CD14-positive monocyte (primary cell): Measurements from ENCODE around the gene DSCAML1. TPM values are rescaled to one million over a fixed set of nuclear protein-coding genes. Genes with fewer than 3 reads are reported as not detected.

ENCODE experiments used
- DNase-seq, 3 donors: peaks; one replicate each; pipeline ENCODE4 v3.0.0-alpha.2; 2011 to 2022
- H2AFZ ChIP-seq: 2 replicates; pipeline ENCODE4 v1.6.0; 2012; ENCODE audit warnings: mild to moderate bottlenecking, low read depth, low read length, inconsistent platforms; ENCODE audit not compliant: insufficient read depth, poor library complexity, severe bottlenecking
- H3K27ac ChIP-seq, 2 donors: 1 replicate in 1 of 2; 2 replicates in 1 of 2; pipeline ENCODE4 v1.5.1; 2012 to 2013; ENCODE audit warnings: low read length in 2 of 2, control low read depth in 1 of 2, inconsistent platforms in 1 of 2, low read depth in 1 of 2, mild to moderate bottlenecking in 1 of 2
- H3K27me3 ChIP-seq, 2 donors: one replicate each; pipeline versions ENCODE4 v1.6.0 to v1.6.1; 2011 to 2013; ENCODE audit warnings: low read length in 2 of 2; ENCODE audit not compliant: control insufficient read depth in 2 of 2, insufficient read depth in 2 of 2
- H3K36me3 ChIP-seq, 2 donors: replicated peaks in 1 of 2; 1 replicate in 1 of 2; 2 replicates in 1 of 2; pipeline versions ENCODE4 v1.5.1 to v1.6.1; 2012 to 2013; ENCODE audit warnings: low read length in 2 of 2, control low read depth in 1 of 2, inconsistent platforms in 1 of 2, mild to moderate bottlenecking in 1 of 2; ENCODE audit not compliant: insufficient read depth in 2 of 2, control insufficient read depth in 1 of 2
- H3K4me1 ChIP-seq, 2 donors: 1 replicate in 1 of 2; 2 replicates in 1 of 2; pipeline versions ENCODE4 v1.5.1 to v1.6.1; 2012 to 2013; ENCODE audit warnings: low read length in 2 of 2, control low read depth in 1 of 2, inconsistent platforms in 1 of 2, mild to moderate bottlenecking in 1 of 2, moderate library complexity in 1 of 2; ENCODE audit not compliant: insufficient read depth in 2 of 2, control insufficient read depth in 1 of 2
- H3K4me2 ChIP-seq: replicated peaks from 2 replicates; pipeline ENCODE3; 2012; ENCODE audit warnings: low read length, moderate library complexity, mild to moderate bottlenecking; ENCODE audit not compliant: poor library complexity, severe bottlenecking; ENCODE audit errors: extremely low read depth
- H3K4me3 ChIP-seq, 3 experiments: fragments of 200-600 bp in 1 of 3; sonication (generic) in 1 of 3; replicated peaks in 1 of 3; 1 replicate in 2 of 3; 2 replicates in 1 of 3; pipeline ENCODE4 v1.5.1; 2011 to 2013; ENCODE audit warnings: low read length in 3 of 3, mild to moderate bottlenecking in 3 of 3, control low read depth in 2 of 3, low read depth in 2 of 3, inconsistent platforms in 1 of 3, moderate library complexity in 1 of 3
- H3K79me2 ChIP-seq: 2 replicates; pipeline ENCODE4 v1.6.0; 2012; ENCODE audit warnings: mild to moderate bottlenecking, control low read depth, inconsistent platforms, low read length, moderate library complexity; ENCODE audit not compliant: insufficient read depth
- H3K9ac ChIP-seq: 2 replicates; pipeline ENCODE4 v1.6.0; 2017; ENCODE audit warnings: low read length, mild to moderate bottlenecking; ENCODE audit not compliant: insufficient read depth, poor library complexity, severe bottlenecking
- H3K9me3 ChIP-seq, 2 donors: replicated peaks in 1 of 2; 1 replicate in 1 of 2; 2 replicates in 1 of 2; pipeline versions ENCODE4 v1.5.1 to v1.6.1; 2012 to 2013; ENCODE audit warnings: low read length in 2 of 2, control low read depth in 1 of 2; ENCODE audit not compliant: control insufficient read depth in 1 of 2, insufficient read depth in 1 of 2
- H4K20me1 ChIP-seq: 2 replicates; pipeline ENCODE4 v1.6.0; 2012; ENCODE audit warnings: mild to moderate bottlenecking, low read length, control low read depth, moderate library complexity; ENCODE audit not compliant: insufficient read depth
- H3K27ac Mint-ChIP-seq, 7 donors: one replicate each; pipeline ENCODE4 v1.8.0; 2020; ENCODE audit warnings: mild to moderate bottlenecking in 7 of 7, mixed read lengths in 7 of 7, moderate library complexity in 6 of 7, inconsistent platforms in 2 of 7
- H3K27me3 Mint-ChIP-seq, 3 donors: one replicate each; pipeline ENCODE4 v1.8.0; 2021 to 2022; ENCODE audit warnings: low read depth in 3 of 3, mild to moderate bottlenecking in 3 of 3, mixed read lengths in 3 of 3, moderate library complexity in 3 of 3, inconsistent platforms in 1 of 3
- H3K36me3 Mint-ChIP-seq, 2 donors: one replicate each; pipeline ENCODE4 v1.8.0; 2020; ENCODE audit warnings: mixed read lengths in 2 of 2, inconsistent platforms in 1 of 2, mild to moderate bottlenecking in 1 of 2
- H3K4me1 Mint-ChIP-seq: one replicate; pipeline ENCODE4 v1.8.0; 2020; ENCODE audit warnings: mild to moderate bottlenecking, mixed read lengths
- H3K4me3 Mint-ChIP-seq, 2 donors: one replicate each; pipeline ENCODE4 v1.8.0; 2020; ENCODE audit warnings: mild to moderate bottlenecking in 2 of 2, mixed read lengths in 2 of 2, moderate library complexity in 1 of 2
- H3K9me3 Mint-ChIP-seq, 7 donors: one replicate each; pipeline ENCODE4 v1.8.0; 2020 to 2022; ENCODE audit warnings: mixed read lengths in 7 of 7, mild to moderate bottlenecking in 6 of 7, moderate library complexity in 6 of 7, inconsistent platforms in 2 of 7
- CTCF ChIP-seq: fragments of 200-600 bp; IDR thresholded peaks from one replicate; pipeline ENCODE4 v1.8.0; 2022; ENCODE audit warnings: antibody characterized with exemption, mild to moderate bottlenecking
- WGBS: methylation state at CpG from one replicate; pipeline ENCODE4 v1.1.5; 2013; ENCODE audit warnings: missing lambda C conversion rate; ENCODE audit not compliant: insufficient coverage; 5-methylcytosine and 5-hydroxymethylcytosine counted together
- intact Hi-C, 2 donors: fragments of 100-400 bp; cut with micrococcal nuclease; formaldehyde crosslinking; loops; one replicate each; pipeline versions ENCODE4 v1.15.0 to v1.15.1; 2023
- polyA plus RNA-seq, 3 donors: library from polyadenylated mRNA; depleted of rRNA in 1 of 3; unstranded in 2 of 3; stranded (reverse) in 1 of 3; fragments of 300-500 nt in 2 of 3; fragments of >200 nt in 1 of 3; fragmentation: Illumina TruSeq in 2 of 3; gene quantifications; 1 replicate in 2 of 3; 2 replicates in 1 of 3; pipeline ENCODE4 v1.2.3, GENCODE V29; 2012 to 2021

The DSCAML1 gene
- polyA plus RNA-seq, 3 donors: not detected

- H3K9ac ChIP-seq: no peak overlapping the region
- no peak overlapping the region for H3K4me3 ChIP-seq
- DNase-seq: no peak
- H3K27me3 ChIP-seq: no peaks in the 10 kb centered on the region
- H2AFZ ChIP-seq: no peak overlapping the region
- Mint-ChIP-seq H3K27me3 (peaks cover 1 to 16% (median 3%) of the 10 kb centered on the region in 3 donors), H3K4me1 (no peaks in the 10 kb centered on the region), H3K27ac (no peak overlapping the region), H3K4me3 (no peak overlapping the region), H3K36me3 (no peaks in the 10 kb centered on the region), H3K9me3 (peaks cover 0 to 2% (median 0%) of the 10 kb centered on the region in 7 donors)
- H3K9me3 ChIP-seq: no peaks in the 10 kb centered on the region
- no peaks in the 10 kb centered on the region for H3K79me2 ChIP-seq
- 95% methylated on average over 12 of the region's 12 CpGs for WGBS
- no peak overlapping the region for H3K27ac ChIP-seq
- no peak overlapping the region for H3K4me2 ChIP-seq
- no peaks in the 10 kb centered on the region for H3K4me1 ChIP-seq
- intact Hi-C loops: loop anchor here (10.0 kb wide), 2 partner anchors 525 to 535 kb away; no protein-coding TSS in a partner anchor
- no peaks in the 10 kb centered on the region for H4K20me1 ChIP-seq
- H3K36me3 ChIP-seq: no peaks in the 10 kb centered on the region
- TF ChIP-seq CTCF: no peak
Observed at GRCh38 chr11:117420143-117420485, 376.9 kb downstream of the DSCAML1 start.

DNA sequence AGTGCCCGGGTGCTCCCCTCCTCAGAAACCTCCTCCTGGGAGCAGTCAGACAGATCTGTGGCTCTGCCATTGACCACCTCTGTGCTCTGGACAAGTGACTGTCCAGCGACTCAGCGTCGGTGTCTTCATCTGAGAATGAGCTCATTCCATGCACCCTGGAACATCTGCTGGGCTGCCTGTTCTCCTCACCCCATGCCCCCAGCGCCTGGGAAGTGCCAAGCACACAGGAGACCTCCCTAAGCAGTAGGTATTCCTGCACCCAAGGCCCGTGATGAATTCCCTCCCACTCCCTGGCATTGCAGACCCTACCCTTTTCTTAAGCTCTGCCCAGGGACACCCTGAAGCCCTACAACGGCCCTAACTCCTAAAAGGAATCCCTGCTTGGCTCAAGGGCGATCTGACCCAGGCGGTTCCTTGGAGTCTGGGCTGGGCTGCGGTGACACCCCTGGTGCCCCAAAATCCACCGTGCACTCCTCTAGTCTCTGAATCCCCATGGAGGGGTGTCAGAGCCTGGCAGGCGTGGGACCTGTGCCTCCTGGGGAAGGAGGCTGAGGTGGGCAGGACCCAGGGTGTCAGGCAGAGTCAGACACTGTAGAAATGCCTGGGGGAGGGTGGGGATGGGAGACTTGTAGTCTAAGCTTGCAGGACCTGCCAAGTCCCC, 377.4 kb downstream of the DSCAML1 start:
- intact Hi-C loops: loop anchor here (10.0 kb wide), 2 partner anchors 525 to 535 kb away; no protein-coding TSS in a partner anchor
- no peak overlapping the region for H3K4me3 ChIP-seq
- peaks cover 0 to 2% (median 0%) of the 10 kb centered on the region in 7 donors for H3K9me3 Mint-ChIP-seq
- no peaks in the 10 kb centered on the region for H3K79me2 ChIP-seq
- no peaks in the 10 kb centered on the region for H3K36me3 ChIP-seq
- no peak overlapping the region for H3K27ac ChIP-seq
- H3K4me3 Mint-ChIP-seq: no peak overlapping the region
- no peak overlapping the region for H2AFZ ChIP-seq
- no peaks in the 10 kb centered on the region for H3K4me1 Mint-ChIP-seq
- no peak overlapping the region for H3K27ac Mint-ChIP-seq
- no peaks in the 10 kb centered on the region for H4K20me1 ChIP-seq
- H3K27me3 Mint-ChIP-seq: peaks cover 1 to 16% (median 3%) of the 10 kb centered on the region in 3 donors
- no peaks in the 10 kb centered on the region for H3K36me3 Mint-ChIP-seq
- no peak overlapping the region for H3K4me2 ChIP-seq
- WGBS: 83% methylated on average over 11 of the region's 12 CpGs
- H3K27me3 ChIP-seq: no peaks in the 10 kb centered on the region
- no peaks in the 10 kb centered on the region for H3K4me1 ChIP-seq
- no peak for DNase-seq
- H3K9ac ChIP-seq: no peak overlapping the region
- H3K9me3 ChIP-seq: no peaks in the 10 kb centered on the region
- no peak for TF ChIP-seq CTCF
